Brain microvascular endothelial cell (primary cell): Measurements from ENCODE around the gene TNS3.

Experiments used
- DNase-seq: peaks from one replicate; pipeline ENCODE4 v3.0.0-alpha.2; 2020
- H3K27ac ChIP-seq: fragments of 250-450 bp; sonication (Bioruptor Pico); 2 replicates; pipeline ENCODE4 v1.5.1; 2020; ENCODE audit warnings: mild to moderate bottlenecking, moderate library complexity
- H3K27me3 ChIP-seq: fragments of 250-450 bp; sonication (Bioruptor Pico); replicated peaks from 2 replicates; pipeline ENCODE4 v1.5.1; 2020; ENCODE audit warnings: mild to moderate bottlenecking
- H3K36me3 ChIP-seq: fragments of 250-450 bp; sonication (Bioruptor Pico); replicated peaks from 2 replicates; pipeline ENCODE4 v1.5.1; 2020; ENCODE audit warnings: mild to moderate bottlenecking
- H3K4me3 ChIP-seq: 2 replicates; pipeline ENCODE4 v1.5.1; 2011; ENCODE audit warnings: low read depth, mild to moderate bottlenecking, control low read depth, low read length, moderate library complexity
- in situ Hi-C: cut with HindIII; loops from 2 replicates; pipeline ENCODE4 v1.10.0; 2017; ENCODE audit warnings: low sequenced_read_pairs, low pct_ligation_motif_present
- TF ChIP-seq, protein P1 (sequence below): IDR thresholded peaks from 2 replicates; pipeline ENCODE4 v1.5.1; 2011; ENCODE audit warnings: low read depth, mild to moderate bottlenecking, moderate library complexity, low read length, control low read depth, inconsistent platforms; ENCODE audit errors: missing control alignments

The TNS3 gene

GRCh38 chr7:47232751-47233412 is 349.0 kb downstream of the TNS3 start:
- H3K27ac ChIP-seq = no peak overlapping the region
- no peaks in the 10 kb centered on the region for H3K27me3 ChIP-seq
- in situ Hi-C loops = no loop called here
- no peak overlapping the region for H3K4me3 ChIP-seq
- DNase-seq = no peak
- TF ChIP-seq, protein P1, sequence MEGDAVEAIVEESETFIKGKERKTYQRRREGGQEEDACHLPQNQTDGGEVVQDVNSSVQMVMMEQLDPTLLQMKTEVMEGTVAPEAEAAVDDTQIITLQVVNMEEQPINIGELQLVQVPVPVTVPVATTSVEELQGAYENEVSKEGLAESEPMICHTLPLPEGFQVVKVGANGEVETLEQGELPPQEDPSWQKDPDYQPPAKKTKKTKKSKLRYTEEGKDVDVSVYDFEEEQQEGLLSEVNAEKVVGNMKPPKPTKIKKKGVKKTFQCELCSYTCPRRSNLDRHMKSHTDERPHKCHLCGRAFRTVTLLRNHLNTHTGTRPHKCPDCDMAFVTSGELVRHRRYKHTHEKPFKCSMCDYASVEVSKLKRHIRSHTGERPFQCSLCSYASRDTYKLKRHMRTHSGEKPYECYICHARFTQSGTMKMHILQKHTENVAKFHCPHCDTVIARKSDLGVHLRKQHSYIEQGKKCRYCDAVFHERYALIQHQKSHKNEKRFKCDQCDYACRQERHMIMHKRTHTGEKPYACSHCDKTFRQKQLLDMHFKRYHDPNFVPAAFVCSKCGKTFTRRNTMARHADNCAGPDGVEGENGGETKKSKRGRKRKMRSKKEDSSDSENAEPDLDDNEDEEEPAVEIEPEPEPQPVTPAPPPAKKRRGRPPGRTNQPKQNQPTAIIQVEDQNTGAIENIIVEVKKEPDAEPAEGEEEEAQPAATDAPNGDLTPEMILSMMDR = peak; percentile 13
- no peaks in the 10 kb centered on the region for H3K36me3 ChIP-seq

DNA sequence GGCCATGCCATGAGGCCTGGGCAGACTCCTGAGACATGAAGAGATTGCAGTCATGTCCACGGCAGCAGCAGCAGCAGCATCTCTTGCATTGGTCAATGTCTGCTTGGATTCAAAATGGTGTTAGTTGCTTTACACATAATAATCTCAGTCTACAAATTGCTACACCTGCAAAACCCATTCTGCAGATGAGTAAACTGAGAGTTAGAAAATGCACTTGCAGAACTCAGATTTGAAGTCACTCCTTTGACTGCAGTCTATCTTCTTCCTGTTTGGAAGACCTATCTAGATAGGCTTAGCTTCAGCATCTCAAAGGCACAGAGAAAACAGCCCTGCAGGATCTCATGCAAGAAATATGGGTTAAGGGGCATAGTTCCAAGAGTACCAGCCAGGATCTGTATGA is 350.3 kb downstream of the TNS3 start:
- no peak overlapping the region for H3K4me3 ChIP-seq
- in situ Hi-C loops = no loop called here
- TF ChIP-seq, protein P1 = no peak
- H3K36me3 ChIP-seq = no peaks in the 10 kb centered on the region
- DNase-seq = no peak
- no peak overlapping the region for H3K27ac ChIP-seq
- no peaks in the 10 kb centered on the region for H3K27me3 ChIP-seq

DNA sequence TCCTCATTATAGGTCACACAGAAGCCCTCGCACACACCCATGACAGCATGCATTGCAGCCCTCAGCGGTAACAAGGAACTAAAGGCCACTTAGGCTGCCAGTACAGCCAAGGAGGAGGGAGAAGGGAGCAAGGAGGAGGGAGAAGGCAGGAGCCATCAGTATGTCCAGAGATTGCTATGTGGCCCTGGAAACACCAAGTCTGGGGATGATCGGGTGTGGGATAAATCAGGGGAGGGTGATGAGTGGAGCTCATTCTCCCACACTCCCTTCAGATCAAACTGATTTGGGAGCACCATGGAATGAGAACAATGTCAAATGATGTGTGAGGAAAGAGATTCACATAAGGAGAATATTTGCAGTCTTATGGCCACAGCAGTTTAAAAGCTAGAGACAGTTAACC is 350.9 kb downstream of the TNS3 start:
- no peak for DNase-seq
- TF ChIP-seq, protein P1 = no peak
- no peaks in the 10 kb centered on the region for H3K27me3 ChIP-seq
- in situ Hi-C loops = no loop called here
- no peak overlapping the region for H3K27ac ChIP-seq
- H3K36me3 ChIP-seq = no peaks in the 10 kb centered on the region
- no peak overlapping the region for H3K4me3 ChIP-seq

GRCh38 chr7:47228386-47229014 is 353.4 kb downstream of the TNS3 start:
- Histone ChIP-seq H3K36me3 (no peaks in the 10 kb centered on the region), H3K4me3 (no peak overlapping the region), H3K27ac (no peak overlapping the region), H3K27me3 (no peaks in the 10 kb centered on the region)
- no peak for DNase-seq
- in situ Hi-C loops = no loop called here
- TF ChIP-seq, protein P1 = no peak

- in situ Hi-C loops = no loop called here
- TF ChIP-seq, protein P1 = no peak
- Histone ChIP-seq H3K4me3 (no peak overlapping the region), H3K36me3 (no peaks in the 10 kb centered on the region), H3K27ac (no peak overlapping the region), H3K27me3 (no peaks in the 10 kb centered on the region)
- DNase-seq = peak; percentile 78
Measured at GRCh38 chr7:47227762-47228177, 354.1 kb downstream of the TNS3 start.
